GM19025 (cell line): Measurements from ENCODE around the gene CDH12.
A peak's percentile ranks its signal among the peaks of the same experiment; 100 is the strongest.

Source experiments
- ATAC-seq: cut with Tn5 transposase; IDR thresholded peaks from one replicate; pipeline ENCODE4 v1.9.1; 2021; ENCODE audit warnings: mild to moderate bottlenecking, low read depth, moderate library complexity; ENCODE audit not compliant: unreplicated experiment

The CDH12 gene

DNA sequence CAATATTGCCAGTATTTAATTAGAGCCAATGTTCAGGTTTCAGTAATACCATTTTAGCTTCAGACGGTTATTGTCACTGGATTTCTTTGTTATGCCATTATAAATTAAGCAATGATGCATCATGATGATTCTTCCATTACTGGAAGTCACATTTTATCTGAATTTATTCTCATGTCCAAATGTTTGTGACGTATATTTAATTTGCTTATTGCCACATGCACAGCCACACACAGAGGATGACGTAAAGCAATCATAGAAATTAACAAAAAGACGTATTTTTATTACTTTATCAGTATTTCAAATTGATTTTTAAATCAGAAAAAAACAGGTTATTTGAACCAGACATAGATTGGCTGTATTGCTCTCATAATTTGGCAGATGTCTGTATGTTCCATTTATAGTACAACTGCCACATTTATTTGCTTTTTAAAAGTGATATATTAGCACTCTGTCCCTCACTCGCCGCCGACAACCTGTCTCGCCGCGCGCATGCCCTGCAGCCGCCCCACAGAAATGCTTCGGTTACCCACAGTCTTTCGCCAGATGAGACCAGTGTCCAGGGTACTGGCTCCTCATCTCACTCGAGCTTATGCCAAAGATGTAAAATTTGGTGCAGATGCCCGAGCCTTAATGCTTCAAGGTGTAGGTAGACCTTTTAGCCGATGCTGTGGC, 970.9 kb downstream of the CDH12 start:
- ATAC-seq, result no peak

DNA sequence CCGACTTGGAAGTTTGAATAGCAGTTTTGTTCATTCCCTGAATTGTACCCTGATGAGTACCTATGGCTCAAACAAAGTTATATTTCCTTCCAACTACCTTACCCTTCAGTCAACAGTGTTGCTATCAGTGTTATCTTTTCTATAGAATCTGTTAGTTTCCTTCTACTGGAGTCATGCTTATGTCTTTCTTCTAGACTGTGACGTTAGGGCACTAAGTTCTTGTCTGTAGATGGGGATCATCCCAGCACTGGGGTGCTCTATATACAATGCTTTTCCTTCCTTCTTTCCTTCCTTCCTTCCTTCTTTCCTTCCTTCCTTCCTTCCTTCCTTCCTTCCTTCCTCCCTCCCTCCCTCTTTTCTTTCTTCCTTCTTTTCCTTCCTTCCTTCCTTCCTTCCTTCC, 973.0 kb downstream of the CDH12 start:
- no peak for ATAC-seq

DNA sequence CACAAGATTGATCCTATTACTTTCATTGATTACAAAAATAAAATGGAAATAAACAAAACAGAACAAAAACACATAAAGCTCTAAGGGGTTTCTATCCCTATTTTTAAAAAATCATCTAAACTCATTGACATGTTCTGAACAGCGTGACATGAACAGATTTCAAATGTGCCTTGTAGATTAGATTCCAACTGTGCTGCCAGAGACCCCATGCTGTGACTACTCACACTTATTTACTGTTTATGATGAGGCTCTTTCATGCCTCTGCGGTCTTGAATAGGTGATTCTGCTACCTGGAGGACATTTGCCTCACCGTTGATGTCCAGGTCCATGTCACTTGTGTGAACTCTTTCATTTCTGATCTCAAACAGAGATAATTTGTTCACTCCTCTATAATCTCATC, 990.2 kb downstream of the CDH12 start:
- no peak for ATAC-seq

DNA sequence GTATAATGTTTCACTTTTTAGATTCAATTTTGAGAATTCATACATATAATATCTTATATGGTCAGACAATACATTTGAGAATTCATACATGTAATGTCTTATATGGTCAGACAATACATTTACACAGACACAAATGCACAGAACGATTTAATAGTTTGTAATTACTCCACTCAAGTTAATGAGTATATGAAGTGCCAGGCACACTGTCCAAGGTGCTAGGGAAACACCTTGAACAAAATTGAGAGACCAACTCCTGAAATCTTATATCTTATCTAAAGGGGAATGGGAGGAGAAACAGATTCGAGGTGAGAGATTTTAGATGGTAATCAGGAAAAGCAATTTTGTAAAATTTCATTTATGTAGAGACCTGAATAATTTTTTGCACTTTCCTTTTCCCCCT, 994.7 kb downstream of the CDH12 start:
- no peak for ATAC-seq

DNA sequence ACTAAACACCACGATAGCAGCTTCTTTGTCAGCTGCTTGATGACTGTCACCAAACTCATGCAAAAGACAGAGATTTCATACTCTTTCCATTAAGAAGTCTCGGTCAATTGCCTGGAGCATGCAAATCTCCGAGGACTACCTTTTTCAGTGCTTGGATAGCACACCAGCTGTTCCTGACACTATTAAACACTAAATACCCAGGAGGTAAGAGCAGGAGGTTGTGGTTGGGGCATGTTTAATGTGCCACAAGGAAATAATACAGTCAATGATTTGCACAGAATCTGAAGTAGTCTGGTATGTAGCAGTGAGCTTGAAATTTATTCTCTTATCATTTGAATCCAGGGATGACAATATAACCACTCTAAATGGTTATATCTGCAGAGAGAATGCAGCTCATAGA, 996.2 kb downstream of the CDH12 start:
- ATAC-seq, result no peak

DNA sequence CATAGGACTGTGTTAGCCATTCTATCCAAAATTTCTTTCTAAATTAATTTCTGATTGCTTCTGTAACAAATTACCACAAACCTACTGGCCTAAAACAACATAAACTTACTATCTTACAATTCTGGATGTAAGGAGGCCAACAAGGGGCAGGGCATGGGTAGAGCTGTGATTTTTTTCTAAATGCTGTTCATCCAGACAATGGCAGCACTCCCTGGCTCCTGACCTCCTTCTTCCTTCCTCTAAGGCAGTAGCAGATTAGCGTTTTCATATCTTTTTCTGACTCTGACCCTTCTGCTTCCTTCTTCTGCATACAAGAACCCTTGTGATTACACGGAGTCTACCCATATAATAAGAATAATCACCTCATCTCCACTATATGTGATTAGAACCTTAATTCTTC, 1005.8 kb downstream of the CDH12 start:
- no peak for ATAC-seq

DNA sequence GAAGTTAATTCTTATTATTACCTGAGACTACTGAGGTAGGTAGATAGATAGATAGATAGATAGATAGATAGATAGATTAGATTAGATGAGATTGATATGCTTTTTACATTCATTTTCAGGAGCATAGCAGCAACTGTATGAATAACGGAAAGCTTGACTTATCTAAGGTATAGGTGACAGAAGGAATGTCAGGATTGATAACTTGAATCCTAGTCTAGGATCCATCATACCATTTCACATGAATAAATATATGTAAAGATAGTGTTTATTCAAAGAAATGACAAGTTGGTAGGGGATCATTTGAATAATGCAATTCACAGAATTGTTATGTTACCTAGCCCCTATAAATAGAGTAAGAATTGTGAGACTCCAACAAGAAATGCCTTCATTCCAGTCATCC, 1008.2 kb downstream of the CDH12 start:
- no peak for ATAC-seq

DNA sequence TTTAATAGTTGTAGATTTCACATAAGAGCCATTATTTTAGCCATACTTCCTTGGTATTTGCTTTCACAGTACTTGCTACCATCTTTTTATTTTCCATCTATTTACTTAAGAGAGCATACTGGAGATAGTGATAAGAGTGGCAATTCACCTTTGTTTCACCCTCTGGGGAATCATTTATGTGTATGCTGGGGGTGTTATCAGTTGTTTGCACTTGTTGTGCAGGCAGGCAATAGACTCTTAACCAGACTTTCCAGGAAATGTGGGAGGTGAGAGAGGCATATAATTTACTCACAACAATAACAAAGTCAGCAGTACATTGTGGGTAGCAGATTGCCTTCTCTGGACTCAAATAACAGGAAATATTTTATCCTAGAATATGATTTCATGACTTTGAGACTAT, 1018.3 kb downstream of the CDH12 start:
- ATAC-seq, result no peak

DNA sequence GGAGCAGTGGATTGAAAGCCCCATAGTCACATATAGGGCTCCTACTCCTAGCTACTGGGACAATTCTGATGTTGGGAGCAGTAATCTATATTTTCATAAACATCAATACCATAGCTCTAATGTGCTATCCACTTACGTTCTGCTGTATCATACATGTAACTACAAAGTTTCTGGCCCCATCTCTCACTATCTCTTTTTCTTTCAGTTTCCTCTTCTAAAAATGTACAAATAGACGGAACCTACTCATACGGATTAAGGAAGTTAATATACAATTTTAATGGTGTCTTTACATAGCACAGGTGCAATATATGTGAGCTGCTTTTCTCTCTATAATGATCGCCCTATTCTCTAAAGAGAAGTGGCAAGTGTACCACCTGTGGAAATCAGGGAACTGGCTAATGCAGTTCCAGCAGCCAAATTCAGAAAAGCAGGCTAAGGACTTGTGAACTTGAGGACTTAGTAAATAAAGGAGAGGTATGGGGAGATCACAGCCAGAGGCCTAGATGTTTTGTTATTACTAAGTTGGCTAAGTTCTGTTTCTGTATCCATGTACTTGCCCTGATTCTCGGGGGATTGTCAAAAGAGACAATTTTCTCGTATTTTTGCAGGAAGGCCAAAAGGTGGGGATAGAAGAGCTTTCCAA, 1021.9 kb downstream of the CDH12 start:
- peak; percentile 91 for ATAC-seq

DNA sequence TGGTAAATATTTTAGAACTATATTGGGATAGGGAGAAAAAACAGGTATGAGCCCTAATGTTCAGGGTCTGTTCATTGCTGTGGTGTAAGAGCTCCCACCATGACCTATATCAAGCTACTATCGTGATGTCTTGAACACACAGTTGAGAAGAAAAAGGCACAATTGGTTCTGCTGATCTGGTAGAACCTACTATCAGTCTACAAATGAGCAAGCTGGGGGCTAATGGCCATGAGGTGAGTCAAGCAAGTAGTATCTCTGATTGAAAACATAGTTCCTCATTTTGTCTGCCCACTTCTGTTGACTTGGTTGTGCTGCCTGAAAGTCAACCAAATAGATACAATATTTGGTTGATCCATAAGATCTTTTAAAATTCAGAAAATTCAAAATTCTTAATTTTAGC, 1026.3 kb downstream of the CDH12 start:
- no peak for ATAC-seq

DNA sequence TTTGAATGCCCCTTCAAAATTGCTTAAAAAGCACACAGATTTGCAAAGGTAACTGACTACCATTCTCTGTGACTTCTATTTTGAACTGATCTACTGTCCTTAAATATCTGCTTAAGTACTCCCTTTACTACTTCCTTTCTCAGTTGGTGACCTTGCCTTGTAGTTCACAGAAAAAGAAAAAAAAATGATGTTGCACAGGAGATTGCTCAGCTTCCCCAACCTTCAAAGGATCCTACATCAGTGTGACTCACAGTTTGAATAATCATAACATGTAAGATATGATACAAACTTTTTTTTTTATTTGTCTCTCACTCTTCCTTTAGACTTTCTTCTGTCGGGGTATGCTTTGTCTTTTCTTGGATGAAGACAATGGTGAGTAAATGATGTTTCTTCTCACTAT, 1029.6 kb downstream of the CDH12 start:
- ATAC-seq, result no peak

DNA sequence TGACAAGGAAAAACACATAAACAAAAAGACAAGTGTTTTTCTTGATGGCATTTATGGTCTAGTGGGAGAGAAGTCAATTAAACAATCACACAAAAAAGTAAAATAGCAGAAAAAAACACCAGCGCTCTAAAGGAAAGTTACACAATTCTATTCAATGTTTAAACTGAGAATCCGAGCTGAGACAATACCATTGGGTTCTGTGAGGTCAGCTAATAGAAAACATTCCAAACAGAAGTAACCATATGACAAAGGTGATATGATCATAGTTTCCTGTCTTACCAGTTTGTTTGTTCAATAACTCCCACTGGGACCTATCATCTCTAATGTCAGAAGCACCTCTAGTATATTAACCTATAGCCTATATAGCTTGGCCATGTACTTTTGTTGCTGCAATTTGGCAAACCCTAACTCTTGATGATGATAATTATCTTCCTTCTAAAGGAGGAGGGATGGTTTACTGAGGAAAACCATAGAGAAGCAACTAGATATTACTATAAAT, 1030.0 kb downstream of the CDH12 start:
- ATAC-seq, result no peak

DNA sequence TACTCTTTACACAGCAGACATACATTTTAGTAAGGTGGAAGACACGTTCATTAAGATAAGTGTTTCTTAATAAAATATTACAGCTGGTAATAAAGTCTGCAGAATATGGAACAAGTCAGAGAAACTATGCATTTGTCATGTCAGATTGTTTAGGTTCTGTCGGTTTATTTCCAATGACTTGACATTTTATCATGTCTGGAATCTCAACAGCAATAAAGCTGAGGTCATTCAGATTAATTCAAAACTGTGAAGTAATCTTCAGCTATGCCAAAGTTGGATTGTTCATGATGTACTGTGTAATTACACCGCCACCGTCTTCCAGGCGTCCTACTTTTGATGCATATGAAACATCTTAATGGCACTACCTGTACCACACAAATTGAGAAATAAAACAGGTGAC, 1032.6 kb downstream of the CDH12 start:
- ATAC-seq, result no peak

DNA sequence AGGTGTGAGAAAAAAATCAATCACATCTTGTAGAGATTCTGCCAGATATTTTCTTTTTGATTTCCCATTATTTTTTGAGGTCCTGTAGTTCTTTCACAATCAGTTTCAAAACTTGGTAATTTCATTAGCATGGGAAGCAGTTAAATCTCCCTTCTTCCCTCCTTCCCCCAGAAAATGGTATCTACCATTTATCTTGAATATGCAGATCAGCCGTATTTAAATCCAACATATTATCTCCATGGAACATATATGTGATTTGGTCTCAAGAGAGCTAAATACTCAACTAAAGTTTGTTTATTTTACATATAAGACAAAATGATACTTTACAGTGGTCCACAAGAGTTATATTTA, 1034.8 kb downstream of the CDH12 start:
- ATAC-seq, result no peak

DNA sequence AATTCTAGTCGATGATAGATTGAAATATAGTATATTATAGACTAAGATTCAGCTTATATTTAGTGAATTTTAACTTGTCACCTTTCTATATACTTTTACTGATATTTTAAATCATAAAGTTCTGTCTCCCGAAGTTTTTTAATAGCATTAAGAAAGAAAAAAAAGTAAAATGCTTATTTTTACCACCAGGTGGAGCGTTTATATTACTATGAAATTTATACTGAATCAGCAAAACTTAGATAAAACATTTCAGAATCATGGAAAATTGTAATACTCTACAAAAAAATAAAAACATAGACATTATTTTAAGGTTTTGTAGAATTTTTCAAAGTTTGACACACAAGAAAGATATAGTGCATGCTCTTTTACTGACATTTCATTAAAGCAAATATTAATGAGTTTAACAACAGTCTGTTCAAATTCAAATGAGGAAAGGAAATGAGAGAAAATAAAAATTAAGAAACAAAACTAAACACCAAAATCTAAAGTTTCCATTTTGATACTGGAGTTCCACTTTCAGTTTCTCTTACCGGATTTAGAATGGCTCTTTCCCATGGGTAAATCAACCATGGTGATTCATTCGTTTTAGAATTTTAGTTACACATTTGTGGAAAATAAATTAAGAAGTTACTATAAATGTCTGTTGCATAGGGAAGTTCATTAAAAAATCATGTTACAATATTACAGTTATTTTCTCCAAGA, 1035.3 kb downstream of the CDH12 start:
- no peak for ATAC-seq

DNA sequence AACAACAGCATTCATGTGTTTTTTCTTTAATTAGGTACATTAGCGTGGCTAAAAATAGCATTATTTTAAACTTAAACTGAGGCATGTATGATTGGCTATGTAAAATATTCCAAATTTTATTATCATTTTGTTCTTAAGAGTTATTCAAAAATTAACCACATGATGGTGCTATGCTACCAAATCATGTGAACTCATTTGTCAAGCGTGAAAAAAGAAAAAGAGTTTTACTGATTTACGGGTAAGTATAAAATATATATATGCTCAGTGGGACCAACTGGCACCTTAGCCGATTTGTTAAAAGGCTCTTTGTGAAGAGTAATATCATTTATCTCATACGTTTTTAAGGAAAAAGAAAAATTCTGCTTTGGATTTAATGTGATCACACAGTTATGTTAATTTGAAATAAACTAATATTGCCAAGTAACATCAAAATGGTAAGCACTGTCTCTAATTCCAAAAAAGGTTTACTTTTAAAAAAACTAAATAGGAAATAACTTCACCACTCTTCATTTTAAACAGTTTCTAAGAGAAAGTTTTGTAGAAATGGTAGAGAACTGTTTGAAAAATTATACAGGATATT, 1042.3 kb downstream of the CDH12 start:
- ATAC-seq, result no peak

DNA sequence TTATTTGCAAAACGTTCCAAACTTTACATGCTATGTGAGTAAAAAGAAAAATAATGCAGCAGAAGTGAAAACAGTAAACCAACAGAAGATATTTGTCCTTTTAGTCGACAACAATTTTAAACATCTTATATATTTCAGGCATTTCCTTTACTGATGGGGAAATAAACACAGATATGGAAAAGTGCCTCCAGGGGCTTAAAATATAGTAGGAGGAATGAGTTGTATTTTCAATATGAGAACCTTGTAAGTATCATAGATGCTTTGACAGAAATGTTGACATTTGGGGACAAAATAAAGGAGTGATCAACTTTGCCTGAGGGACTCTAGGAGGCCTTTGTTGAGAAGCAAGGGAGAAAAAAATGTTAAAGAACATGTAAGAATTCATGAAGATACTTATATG, 1043.5 kb downstream of the CDH12 start:
- no peak for ATAC-seq

DNA sequence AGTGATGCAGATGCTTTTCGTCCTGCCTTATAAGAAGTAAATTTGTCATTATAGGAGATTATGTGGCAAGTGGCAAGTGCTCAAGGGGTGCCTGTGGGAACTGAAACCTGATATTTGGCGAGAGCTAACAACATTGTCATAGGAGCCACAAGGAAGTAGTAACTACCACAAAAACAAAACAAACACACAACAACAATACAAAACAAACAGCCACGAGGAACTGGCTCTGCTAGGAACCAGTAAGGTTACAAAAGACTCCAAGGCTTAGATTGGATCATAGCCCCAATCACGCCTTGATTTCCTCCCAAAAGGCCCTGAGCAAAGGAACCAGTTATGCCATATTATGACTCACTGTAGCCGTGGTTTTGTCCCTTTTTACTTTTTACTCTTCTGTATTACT, 1045.2 kb downstream of the CDH12 start:
- ATAC-seq, result no peak

DNA sequence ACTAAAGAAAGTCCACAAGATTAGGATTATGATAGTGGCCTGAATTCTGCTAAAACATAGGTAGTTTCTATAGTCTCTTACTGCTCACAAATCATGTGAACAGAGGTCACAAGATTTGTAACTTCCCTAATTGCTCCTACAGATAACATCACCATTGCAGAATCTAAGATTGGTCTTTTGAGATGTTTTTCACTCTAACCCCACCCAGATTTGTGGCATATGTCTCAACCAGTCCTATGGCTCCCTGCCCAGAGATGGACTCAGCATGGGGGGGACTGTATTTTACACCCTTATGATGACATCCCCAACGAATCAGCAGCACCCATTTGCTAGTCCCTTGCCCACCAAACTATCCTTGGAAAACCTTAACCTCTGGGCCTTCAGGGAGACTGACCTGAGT, 1046.2 kb downstream of the CDH12 start:
- no peak for ATAC-seq

DNA sequence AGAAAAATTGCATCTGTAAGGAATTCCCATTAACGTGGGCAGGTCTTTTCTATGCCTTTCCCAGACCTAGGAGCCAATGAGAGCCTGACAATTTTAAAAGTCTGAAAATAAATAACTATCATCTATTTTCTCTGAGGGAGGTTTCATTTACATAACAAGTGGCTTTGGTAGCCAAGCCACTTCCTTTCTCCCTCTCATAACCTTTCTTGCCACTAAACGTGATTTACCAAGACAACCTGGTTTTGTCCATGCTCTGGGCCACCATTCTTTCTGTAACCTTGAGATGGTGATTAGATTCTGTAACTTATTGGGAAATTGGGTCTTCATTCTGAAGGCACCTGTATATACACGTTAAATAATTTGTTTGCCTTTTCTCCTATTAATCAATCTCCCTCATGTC, 1046.9 kb downstream of the CDH12 start:
- ATAC-seq, result no peak

DNA sequence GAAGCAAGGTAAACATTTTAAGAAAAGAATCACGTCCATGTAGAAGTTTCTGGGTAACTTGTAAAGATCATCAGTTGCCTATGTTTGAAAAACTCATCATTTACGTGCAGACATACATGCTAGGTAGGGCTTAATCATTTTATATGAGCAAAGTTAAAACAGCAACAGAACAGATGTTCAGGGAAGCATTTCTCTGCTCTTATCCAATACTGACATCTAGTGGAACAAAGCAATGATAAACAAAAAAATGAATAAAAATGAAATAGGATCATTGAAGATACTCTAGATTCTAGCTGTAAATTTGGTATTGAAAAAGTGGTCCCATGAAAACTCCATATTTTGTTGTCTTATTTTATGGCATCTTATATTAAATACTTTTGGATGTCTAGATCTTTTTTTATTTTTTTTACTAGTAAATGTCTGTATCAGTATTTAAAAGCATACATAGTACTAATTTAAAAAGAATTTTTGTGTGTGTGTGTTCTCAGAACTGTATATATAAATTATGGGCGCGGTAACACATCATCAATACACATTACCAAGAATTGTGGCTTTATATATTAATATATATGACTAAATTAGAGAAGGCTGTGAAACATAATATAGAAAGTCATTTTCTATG, 1050.2 kb downstream of the CDH12 start:
- ATAC-seq, result no peak
